Stimulated activated CD4-positive, alpha-beta T cell treated with anti-CD3 and anti-CD28 coated beads, Interleukin-12 subunit alpha, Interleukin-12 subunit beta, amount 100 ng/mL, for 48 hours (primary cell): Measurements from ENCODE around the gene CALU.

Source experiments
- DNase-seq, 3 donors: peaks; one replicate each; pipeline ENCODE4 v3.0.0-alpha.2; 2020; ENCODE audit warnings: low read depth in 2 of 3, low spot score in 1 of 3

The CALU gene

DNA sequence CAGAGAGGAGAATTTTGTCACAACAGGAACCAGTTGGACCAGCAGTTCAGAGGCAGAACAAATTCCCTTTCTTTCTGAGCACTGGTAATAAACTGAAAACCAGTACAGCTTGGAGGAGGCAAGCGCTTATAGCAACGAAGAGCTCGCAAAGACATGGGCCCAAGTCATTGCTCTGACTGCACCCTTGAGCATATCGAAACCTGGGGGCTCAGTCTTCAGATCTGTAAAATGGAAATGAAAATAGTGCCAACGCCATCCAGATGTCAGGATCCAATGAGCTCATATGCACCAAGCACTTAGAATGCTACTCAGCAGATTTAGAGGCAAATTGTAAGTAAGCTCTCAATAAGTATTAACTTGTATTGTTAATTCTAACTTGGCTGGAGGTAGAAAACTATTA lies 14.4 kb upstream of the CALU start:
- DNase-seq, result no peak

DNA sequence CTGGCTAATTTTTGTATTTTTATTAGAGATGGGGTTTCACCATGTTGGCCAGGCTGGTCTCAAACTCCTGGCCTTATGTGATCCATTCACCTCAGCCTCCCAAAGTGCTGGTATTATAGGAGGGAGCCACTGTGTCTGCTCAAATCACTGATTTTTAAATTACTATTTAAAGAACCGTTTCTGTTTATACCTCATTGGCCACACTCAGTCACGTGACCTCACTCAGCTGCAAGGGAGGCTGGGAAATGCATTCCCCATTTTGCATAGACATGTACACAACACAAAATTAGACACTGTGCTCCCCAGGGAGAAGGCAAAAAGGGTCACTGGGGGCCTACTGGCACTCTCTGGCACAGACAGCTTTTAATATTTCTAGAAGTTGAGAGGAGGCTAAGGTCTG lies 13.6 kb upstream of the CALU start:
- DNase-seq, result no peak

- DNase-seq, result no peak
These were observed 13.0 kb upstream of the CALU start for GRCh38 chr7:128726059-128726736.

- DNase-seq, result no peak
These were observed 12.5 kb upstream of the CALU start for GRCh38 chr7:128726737-128727072.

DNA sequence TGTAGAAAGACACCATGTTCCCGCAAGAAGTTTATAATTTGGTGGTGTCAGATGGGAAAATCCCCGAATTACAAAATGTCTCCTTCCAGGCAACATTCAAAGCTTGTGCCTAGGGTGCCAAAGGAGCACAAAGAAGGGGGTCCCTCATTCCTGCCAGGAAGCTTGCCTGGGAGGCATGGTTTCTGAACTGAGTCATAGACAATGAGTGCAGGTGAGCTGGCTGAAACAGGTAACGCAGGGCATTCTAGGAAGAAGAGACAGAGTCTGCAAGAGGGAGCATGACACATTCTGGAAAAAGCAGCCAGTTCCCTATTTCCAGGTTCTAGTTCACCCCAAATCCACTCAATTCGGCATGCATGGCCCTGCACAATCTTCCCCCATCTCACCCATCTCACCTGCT lies 11.9 kb upstream of the CALU start:
- DNase-seq, result no peak

GRCh38 chr7:128728598-128728997 lies 10.6 kb upstream of the CALU start:
- no peak for DNase-seq

- no peak for DNase-seq
These were observed 9.7 kb upstream of the CALU start for GRCh38 chr7:128729494-128729893.

DNA sequence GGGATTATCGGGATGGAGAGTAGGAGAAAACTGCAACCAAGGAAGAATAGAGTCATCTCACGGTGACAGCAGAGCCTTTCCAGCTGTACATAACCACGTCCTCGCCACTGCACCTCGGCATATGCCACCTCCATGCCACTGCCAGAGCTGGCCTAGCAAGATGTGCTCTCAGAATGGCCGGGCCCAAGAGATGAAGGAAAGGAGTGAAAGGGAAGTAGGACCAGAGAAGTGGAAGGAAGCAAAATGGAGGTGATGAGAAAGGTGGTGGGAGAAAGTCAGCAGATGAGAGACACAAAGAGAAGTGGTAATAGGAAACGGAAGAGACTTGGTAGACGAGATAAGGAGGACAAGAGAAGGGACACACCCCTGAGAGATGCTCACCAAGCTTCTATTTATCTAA lies 8.0 kb upstream of the CALU start:
- DNase-seq, result no peak

DNA sequence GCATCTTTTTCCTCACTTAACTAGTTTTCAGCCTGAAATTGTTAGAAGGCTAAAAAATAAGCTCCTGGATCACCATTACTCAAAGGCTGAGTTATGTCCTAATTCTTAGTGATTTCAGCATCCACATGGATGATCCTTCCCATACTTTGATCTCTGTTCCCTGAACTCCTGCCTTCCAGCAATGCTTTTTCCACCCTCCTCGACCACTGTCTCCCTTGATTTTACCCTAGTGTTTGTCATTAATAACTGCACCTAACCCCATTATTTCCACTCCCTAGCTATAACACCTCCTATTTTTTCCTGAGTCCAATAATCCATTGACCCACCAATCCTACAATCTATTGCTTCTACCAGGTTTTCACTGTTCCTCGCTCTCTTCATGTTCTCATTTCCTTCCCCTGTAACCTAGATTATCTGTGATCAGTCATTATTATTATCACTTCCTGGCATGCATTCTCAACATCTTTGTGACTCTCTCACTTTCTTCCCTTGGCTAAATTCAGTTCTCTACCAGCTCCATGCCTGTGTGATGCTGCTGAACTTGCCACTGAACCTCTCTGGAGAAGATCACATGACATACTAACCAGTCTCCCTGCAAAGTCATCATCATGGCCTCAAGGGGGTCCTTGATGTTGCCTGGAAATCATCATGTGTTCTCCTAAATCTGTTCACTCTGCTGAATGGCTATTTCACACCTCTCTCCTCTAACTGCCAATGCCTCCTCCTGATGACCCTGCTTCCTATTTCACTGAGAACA lies 6.5 kb upstream of the CALU start:
- DNase-seq, result no peak

DNA sequence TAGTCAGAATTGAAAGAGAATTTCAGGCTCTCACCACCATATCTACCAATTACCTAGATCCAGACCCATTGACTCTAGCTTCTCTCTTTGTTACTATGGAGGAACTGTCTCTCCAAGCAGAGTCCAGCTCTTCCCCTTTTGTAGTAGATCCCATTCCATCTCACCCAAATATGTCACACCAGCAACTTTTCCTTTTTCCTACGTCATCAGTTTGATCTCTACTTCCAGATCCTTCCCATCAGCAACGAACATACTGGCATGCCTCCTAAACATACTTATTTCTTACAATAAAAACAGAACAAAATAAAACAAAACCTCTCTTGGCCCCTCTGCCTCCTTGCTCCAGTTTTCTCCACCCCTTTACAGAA lies 5.9 kb upstream of the CALU start:
- no peak for DNase-seq

- DNase-seq, result no peak
These were observed 4.3 kb upstream of the CALU start for GRCh38 chr7:128734890-128735289.

DNA sequence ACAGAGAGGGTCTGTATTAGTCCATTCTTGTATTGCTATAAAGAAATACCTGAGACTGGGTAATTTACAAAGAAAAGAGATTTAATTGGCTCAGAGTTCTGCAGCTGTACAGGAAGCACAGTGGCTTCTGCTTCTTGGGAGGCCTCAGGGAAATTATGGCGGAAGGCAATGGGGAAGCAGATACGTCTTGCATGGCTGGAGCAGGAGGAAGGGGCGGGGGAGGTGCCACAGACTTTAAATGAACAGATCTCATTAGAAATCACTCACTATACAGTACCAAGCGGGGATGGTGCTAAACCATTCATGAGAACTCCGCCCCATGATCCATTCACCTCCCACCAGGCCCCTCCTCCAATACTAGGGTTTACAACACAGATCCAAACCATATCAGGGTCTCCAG lies 3.7 kb upstream of the CALU start:
- no peak for DNase-seq

DNA sequence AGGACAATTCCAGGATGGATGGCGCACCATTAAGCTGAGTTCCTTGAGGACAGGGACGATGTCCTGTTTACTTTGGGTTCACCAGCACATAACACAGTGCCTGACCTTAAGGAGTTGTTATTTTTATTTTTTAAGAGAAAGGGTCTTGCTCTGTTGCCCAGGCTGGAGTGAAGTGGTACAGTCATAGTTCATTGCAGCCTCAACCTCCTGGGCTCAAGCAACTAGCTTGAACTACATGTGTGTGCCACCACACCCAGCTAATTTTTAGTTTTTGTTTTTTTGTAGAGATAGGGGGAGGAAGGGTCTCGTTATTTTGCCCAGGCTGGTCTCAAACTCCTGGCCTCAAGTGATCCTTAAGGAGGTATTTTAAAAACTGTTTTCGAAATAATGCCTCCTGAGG lies 1.7 kb upstream of the CALU start:
- DNase-seq, result no peak

DNA sequence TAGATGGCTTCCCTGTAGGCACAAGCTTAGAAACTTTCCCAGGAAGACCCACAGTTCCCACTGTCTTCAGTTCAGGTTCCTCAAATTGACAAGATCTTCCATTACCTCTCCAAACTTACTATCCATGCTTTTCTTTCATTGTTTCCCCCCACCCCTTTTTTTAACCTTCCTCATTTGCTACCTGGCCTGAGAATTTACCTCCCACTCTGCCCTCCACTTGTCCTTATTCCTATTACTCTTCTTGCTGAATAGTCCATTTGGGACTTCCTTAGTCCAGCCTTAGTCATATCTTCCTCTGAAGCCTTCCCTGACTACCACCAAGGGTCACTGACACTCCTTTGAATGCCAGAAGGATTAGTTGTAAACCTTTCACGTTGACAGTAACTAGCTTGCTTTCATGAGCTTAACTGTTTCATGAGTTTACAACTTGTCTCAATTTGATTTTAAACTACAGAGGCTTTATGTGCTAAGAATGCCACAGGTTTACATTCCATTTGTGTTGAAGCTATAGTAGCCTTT lies 1.2 kb upstream of the CALU start:
- no peak for DNase-seq

- DNase-seq, result peak in 1 of 3 donors; percentile 4
These were observed 550 bp upstream of the CALU start for GRCh38 chr7:128738570-128739047.

DNA sequence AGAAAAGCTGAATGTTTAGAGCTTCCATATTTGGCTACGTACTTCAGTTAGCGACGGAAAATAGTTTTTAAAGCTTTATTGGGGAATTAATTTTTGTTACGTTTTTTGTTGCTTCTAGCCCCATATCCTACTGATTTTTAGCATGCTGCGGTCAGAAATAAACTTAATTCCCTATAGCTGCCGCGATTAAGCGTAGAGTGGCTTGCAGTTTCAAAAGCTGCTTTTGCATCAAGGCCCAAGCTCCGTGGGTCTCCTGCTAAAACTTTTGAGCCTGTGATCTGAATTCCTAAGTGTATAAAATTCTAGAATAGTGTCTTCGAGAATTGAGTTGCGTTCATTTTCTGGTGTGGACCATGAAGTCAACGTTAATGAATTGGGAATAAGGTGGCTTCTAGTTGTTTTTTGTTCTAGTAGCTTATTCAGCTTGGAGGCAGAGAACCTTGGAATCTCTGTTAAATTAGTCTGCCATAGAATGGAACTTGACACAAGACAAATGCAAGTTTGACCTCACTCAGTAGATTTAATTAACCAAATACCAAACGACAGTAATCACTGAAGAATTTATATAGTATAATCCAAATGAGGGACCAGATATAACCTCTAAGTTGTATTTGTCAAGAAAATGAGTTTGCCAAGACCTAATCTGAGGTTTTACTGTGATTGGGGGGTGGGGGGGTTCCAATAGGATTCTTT lies 977 bp downstream of the CALU start:
- DNase-seq, result no peak

DNA sequence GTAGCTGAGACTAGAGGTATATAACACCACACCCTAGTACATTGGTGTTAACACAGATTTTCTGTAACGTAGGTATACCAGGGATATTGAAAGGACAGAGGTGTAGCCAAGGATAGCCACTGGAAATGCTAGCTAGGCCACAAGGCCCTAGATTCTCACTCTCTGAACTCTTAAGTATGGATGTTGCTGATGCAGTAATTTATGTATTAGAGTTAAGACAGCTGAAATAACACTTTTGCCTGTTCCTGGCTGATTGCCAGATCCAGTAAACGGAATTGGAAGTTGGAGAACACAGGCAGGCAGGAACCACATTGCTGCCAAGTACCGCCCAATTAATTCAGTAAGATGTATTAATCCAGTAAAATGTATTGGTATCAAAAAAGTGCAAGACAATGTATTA lies 1.8 kb downstream of the CALU start:
- no peak for DNase-seq

DNA sequence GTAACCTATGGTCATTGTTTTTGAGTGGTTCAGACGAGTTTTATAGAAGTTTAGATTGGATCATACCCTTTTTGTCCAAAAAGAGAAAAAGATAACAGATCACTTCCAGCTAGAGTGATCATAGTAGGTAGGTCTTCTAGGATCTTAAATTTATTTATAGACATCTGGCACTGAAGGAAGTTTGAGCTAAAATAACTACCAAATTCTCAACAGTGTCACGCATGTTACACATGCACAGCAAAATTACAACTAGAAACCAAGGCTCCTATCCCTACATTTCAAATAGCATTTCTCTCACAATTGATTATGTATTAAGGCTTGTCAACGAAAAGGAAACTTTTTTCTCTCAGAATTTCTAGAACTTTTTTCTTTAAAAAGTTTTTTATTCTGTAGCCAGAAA lies 2.3 kb downstream of the CALU start:
- no peak for DNase-seq

DNA sequence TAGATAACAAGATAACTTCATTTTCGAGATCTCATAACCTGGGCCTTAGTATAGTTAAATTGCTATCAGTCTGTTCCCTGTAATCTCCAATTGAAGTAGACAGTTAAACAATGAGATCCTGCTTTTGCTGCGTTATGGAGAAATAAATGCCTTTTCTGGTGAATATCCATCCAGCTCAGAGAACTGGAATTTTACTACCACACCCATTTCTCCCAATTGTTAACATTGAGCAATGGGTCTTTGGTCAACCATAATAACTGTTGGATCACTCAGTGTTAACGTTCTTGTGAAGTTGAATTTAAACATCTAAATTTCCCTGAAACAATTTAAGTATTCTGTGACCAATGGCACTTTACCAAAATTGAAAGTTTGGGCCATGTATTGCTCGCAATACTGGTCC lies 3.0 kb downstream of the CALU start:
- DNase-seq, result no peak

GRCh38 chr7:128743112-128743772 lies 4.1 kb downstream of the CALU start:
- DNase-seq, result no peak

DNA sequence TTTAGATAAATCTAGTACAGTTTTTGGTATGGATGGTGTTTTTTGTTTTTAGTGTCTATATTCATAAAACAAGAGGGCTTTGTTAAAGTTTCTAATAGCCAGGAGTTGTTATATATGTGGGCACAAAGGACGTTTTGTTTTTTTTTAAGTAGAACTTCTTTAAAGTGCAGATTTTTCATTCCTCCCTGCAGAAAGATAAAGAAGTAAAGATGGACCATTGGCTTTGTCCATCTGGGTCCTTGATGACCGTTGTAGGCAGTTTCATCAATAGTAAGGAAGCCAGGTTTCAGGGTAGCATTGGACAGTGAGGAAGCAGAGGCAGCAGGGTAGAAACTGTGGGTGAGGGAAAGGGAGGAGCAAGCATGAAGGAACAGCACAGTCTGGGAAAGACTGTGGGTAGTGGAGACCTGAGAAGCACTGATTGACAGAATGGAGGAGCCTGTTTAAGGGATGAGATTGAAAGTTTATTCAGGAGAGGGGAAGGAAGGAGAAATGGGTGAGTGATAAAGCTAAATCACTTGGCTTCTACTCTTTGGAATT lies 5.3 kb downstream of the CALU start:
- DNase-seq, result no peak
